IMR-90 (cell line): ENCODE data around the gene WDR27. TPM values are rescaled to one million over a fixed set of nuclear protein-coding genes. Genes with fewer than 3 reads are reported as not detected.

Experiments
- ATAC-seq: fragments of 200-7000 bp; cut with Tn5 transposase; 2 replicates; pipeline ENCODE4 v1.9.1; 2020; ENCODE audit warnings: low read depth, mild to moderate bottlenecking, moderate library complexity
- BruUV-seq: library from RNA; stranded (reverse); fragments of 400-500 nt; replicated peaks from 2 replicates; lab custom pipeline; 2021; lab: Mats Ljungman, UMichigan
- CTCF ChIA-PET: fragments of 300-600 bp; formaldehyde crosslinking; extraction: SDS; loops from one replicate; lab custom pipeline; 2021; ENCODE audit warnings: antibody characterized with exemption; lab: Yijun Ruan, JAX
- POLR2A ChIA-PET: fragments of 300-600 bp; sonication (Branson Sonifier 250); formaldehyde crosslinking; loops from one replicate; lab custom pipeline; 2022; ENCODE audit warnings: antibody characterized with exemption; ENCODE audit not compliant: unreplicated experiment; lab: Charles Lee
- DNase-seq: peaks from one replicate; pipeline ENCODE4 v3.0.0; 2013
- H2AFZ ChIP-seq: replicated peaks from 2 replicates; pipeline ENCODE3; 2013; ENCODE audit warnings: low read length, mild to moderate bottlenecking; ENCODE audit not compliant: poor library complexity
- H2AK5ac ChIP-seq: 2 replicates; pipeline ENCODE4 v1.6.1; 2013; ENCODE audit warnings: low read depth, low read length, inconsistent platforms
- H2AK9ac ChIP-seq: replicated peaks from 2 replicates; pipeline ENCODE3; 2013; ENCODE audit warnings: mild to moderate bottlenecking, low read depth, low read length, moderate library complexity; ENCODE audit not compliant: poor library complexity
- H2BK120ac ChIP-seq: 2 replicates; pipeline ENCODE4 v1.6.1; 2013; ENCODE audit warnings: low read depth, low read length, inconsistent platforms
- H2BK15ac ChIP-seq: 3 replicates; pipeline ENCODE4 v1.6.1; 2013; ENCODE audit warnings: low read depth, low read length, inconsistent platforms
- H2BK20ac ChIP-seq: 2 replicates; pipeline ENCODE4 v1.6.1; 2013; ENCODE audit warnings: low read depth, mild to moderate bottlenecking, inconsistent platforms, low read length, moderate library complexity
- H2BK5ac ChIP-seq: 2 replicates; pipeline ENCODE4 v1.6.1; 2013; ENCODE audit warnings: mild to moderate bottlenecking, low read depth, low read length, inconsistent platforms; ENCODE audit not compliant: poor library complexity, severe bottlenecking
- H3K14ac ChIP-seq: replicated peaks from 2 replicates; pipeline ENCODE4 v1.6.1; 2013; ENCODE audit warnings: low read depth, low read length, inconsistent platforms
- H3K18ac ChIP-seq: 2 replicates; pipeline ENCODE4 v1.6.1; 2013; ENCODE audit warnings: low read depth, low read length, control low read depth
- H3K23ac ChIP-seq: 2 replicates; pipeline ENCODE4 v1.6.1; 2013; ENCODE audit warnings: low read depth, low read length, inconsistent platforms
- H3K27ac ChIP-seq: 2 replicates; pipeline ENCODE4 v1.5.1; 2013; ENCODE audit warnings: mild to moderate bottlenecking, control low read depth, low read length; ENCODE audit not compliant: insufficient read depth
- H3K27me3 ChIP-seq: 2 replicates; pipeline ENCODE4 v1.6.1; 2013; ENCODE audit warnings: low read length; ENCODE audit not compliant: control insufficient read depth, insufficient read depth
- H3K36me3 ChIP-seq: 2 replicates; pipeline ENCODE4 v1.6.1; 2013; ENCODE audit warnings: low read length, mixed read lengths; ENCODE audit not compliant: control insufficient read depth, insufficient read depth
- H3K4ac ChIP-seq: 2 replicates; pipeline ENCODE4 v1.6.1; 2013; ENCODE audit warnings: low read depth, low read length, inconsistent platforms
- H3K4me1 ChIP-seq: 2 replicates; pipeline ENCODE4 v1.6.1; 2013; ENCODE audit warnings: low read length, mixed read lengths; ENCODE audit not compliant: control insufficient read depth, insufficient read depth
- H3K4me2 ChIP-seq: 2 replicates; pipeline ENCODE4 v1.6.1; 2013; ENCODE audit warnings: low read depth, mild to moderate bottlenecking, control low read depth, low read length, moderate library complexity
- H3K4me3 ChIP-seq: 2 replicates; pipeline ENCODE4 v1.5.1; 2013; ENCODE audit warnings: low read depth, mild to moderate bottlenecking, control low read depth, low read length, moderate library complexity; ENCODE audit not compliant: insufficient read depth
- H3K56ac ChIP-seq: 2 replicates; pipeline ENCODE4 v1.6.1; 2013; ENCODE audit warnings: low read length, inconsistent platforms; ENCODE audit not compliant: insufficient read depth; ENCODE audit errors: extremely low read depth
- H3K79me1 ChIP-seq, 2 experiments: 2 replicates each; pipeline ENCODE4 v1.6.1; 2013; ENCODE audit warnings: low read length in 2 of 2, inconsistent platforms in 1 of 2, low read depth in 1 of 2
- H3K9ac ChIP-seq: 2 replicates; pipeline ENCODE4 v1.6.1; 2013; ENCODE audit warnings: low read depth, low read length, control low read depth
- H3K9me1 ChIP-seq: 2 replicates; pipeline ENCODE4 v1.6.1; 2013; ENCODE audit warnings: low read length, inconsistent platforms; ENCODE audit not compliant: insufficient read depth
- H3K9me3 ChIP-seq: 2 replicates; pipeline ENCODE4 v1.6.1; 2013; ENCODE audit warnings: low read length; ENCODE audit not compliant: control insufficient read depth, insufficient read depth
- H4K20me1 ChIP-seq: 2 replicates; pipeline ENCODE4 v1.6.1; 2013; ENCODE audit warnings: low read length, inconsistent platforms; ENCODE audit not compliant: insufficient read depth
- H4K5ac ChIP-seq: 2 replicates; pipeline ENCODE4 v1.6.1; 2013; ENCODE audit warnings: mild to moderate bottlenecking, low read depth, low read length, control low read depth
- H4K8ac ChIP-seq, 2 experiments: 2 replicates each; pipeline ENCODE4 v1.6.1; 2013; ENCODE audit warnings: low read depth in 2 of 2, low read length in 2 of 2, control low read depth in 1 of 2, inconsistent platforms in 1 of 2
- H4K91ac ChIP-seq: 2 replicates; pipeline ENCODE4 v1.6.1; 2013; ENCODE audit warnings: low read depth, low read length, inconsistent platforms; ENCODE audit not compliant: insufficient read depth
- BHLHE40 ChIP-seq: fragments of 150-350 bp; IDR thresholded peaks from 2 replicates; pipeline ENCODE4 v1.6.1; 2016; ENCODE audit warnings: mild to moderate bottlenecking, low read depth, low read length
- CEBPB ChIP-seq: IDR thresholded peaks from 2 replicates; pipeline ENCODE4 v1.6.1; 2012; ENCODE audit warnings: low read depth, low read length, improper control_type of control experiment
- CHD1 ChIP-seq: IDR thresholded peaks from 2 replicates; pipeline ENCODE4 v1.6.1; 2012; ENCODE audit warnings: low read depth, low read length, improper control_type of control experiment
- FOS ChIP-seq: fragments of 150-350 bp; IDR thresholded peaks from 2 replicates; pipeline ENCODE4 v1.6.1; 2016; ENCODE audit warnings: low read depth, low read length
- MAFK ChIP-seq: IDR thresholded peaks from 2 replicates; pipeline ENCODE4 v1.6.1; 2012; ENCODE audit warnings: low read depth, low read length, improper control_type of control experiment
- MAZ ChIP-seq: IDR thresholded peaks from 2 replicates; pipeline ENCODE4 v1.6.1; 2012; ENCODE audit warnings: low read depth, mild to moderate bottlenecking, low read length, improper control_type of control experiment, moderate library complexity, borderline replicate concordance
- MXI1 ChIP-seq: IDR thresholded peaks from 2 replicates; pipeline ENCODE4 v1.6.1; 2012; ENCODE audit warnings: low read depth, mild to moderate bottlenecking, low read length, moderate library complexity, borderline replicate concordance
- RAD21 ChIP-seq: IDR thresholded peaks from 2 replicates; pipeline ENCODE4 v1.6.1; 2012; ENCODE audit warnings: low read length, improper control_type of control experiment
- RCOR1 ChIP-seq: IDR thresholded peaks from 2 replicates; pipeline ENCODE4 v1.6.1; 2012; ENCODE audit warnings: mild to moderate bottlenecking, low read length, improper control_type of control experiment; ENCODE audit not compliant: insufficient replicate concordance
- RFX5 ChIP-seq: IDR thresholded peaks from 2 replicates; pipeline ENCODE4 v1.8.0; 2012; ENCODE audit warnings: low read depth, mild to moderate bottlenecking, low read length, moderate library complexity
- SMC3 ChIP-seq: fragments of 150-350 bp; IDR thresholded peaks from 2 replicates; pipeline ENCODE4 v1.6.1; 2016; ENCODE audit warnings: low read depth, mild to moderate bottlenecking, antibody characterized with exemption, low read length, moderate library complexity
- WGBS, 2 experiments: methylation state at CpG; one replicate each; pipeline versions ENCODE4 v1.1.5 to v1.1.7; 2013; ENCODE audit warnings: missing lambda C conversion rate in 2 of 2; ENCODE audit not compliant: insufficient read length in 1 of 2; ENCODE audit errors: extremely low coverage in 2 of 2; 5-methylcytosine and 5-hydroxymethylcytosine counted together
- dilution Hi-C: fragments of 300-500 bp; cut with HindIII; formaldehyde crosslinking; loops from one replicate; pipeline ENCODE4 v1.14.3; 2018; ENCODE audit warnings: low sequenced_read_pairs; ENCODE audit not compliant: unreplicated experiment
- in situ Hi-C: fragments of 300-500 bp; cut with MboI; formaldehyde crosslinking; loops from 3 replicates; pipeline ENCODE4 v1.14.3; 2019; ENCODE audit warnings: low sequenced_read_pairs, inconsistent platforms, mixed read lengths
- intact Hi-C: fragments of 100-400 bp; cut with micrococcal nuclease; formaldehyde crosslinking; loops from 2 replicates; pipeline ENCODE4 v1.10.0; 2022
- polyA plus RNA-seq, 3 experiments: library from polyadenylated mRNA; depleted of rRNA; stranded (reverse); fragments of >200 nt; gene quantifications; 2 replicates each; pipeline ENCODE4 v1.2.3, GENCODE V29; 2012; ENCODE audit warnings: low replicate concordance in 1 of 3
- total RNA-seq: library from RNA; depleted of rRNA; stranded (reverse); fragments of >200 nt; gene quantifications from 2 replicates; pipeline ENCODE4 v1.2.3, GENCODE V29; 2012
- TF ChIP-seq, protein P1 (sequence below): fragments of 150-350 bp; IDR thresholded peaks from 2 replicates; pipeline ENCODE4 v1.6.1; 2016; ENCODE audit warnings: low read depth, mild to moderate bottlenecking, low read length, moderate library complexity, borderline replicate concordance
- TF ChIP-seq, protein P2 (sequence below): conservative IDR thresholded peaks from 2 replicates; pipeline ENCODE4 v1.5.1; 2012; ENCODE audit warnings: mild to moderate bottlenecking, low read depth, low read length, improper control_type of control experiment

Gene WDR27
- total and polyA plus RNA-seq, 2 of the 4 experiments (the other 2 are of a cell fraction), result 7.0 to 18.5 TPM

DNA sequence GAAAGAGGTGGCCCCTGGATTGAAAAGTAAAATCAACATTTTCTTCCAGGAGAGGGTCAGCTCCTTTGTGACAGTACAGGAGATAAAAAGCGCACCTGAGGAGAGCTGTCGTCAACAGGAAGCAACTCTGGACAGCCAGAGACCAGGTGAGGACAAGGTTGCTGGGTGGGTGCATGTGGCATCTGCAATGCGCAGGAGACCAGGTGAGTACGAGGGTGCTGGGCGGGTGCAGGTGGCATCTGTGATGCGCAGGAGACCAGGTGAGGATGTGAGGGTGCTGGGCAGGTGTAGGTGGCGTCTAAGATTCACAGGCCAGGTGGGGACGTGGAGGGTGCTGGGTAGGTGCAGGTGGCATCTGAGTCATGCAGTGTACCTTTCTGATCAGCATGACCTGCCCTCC, 38.4 kb downstream of the WDR27 start:
- Histone ChIP-seq H2AK5ac (no peak overlapping the region), H3K9me1 (peaks cover 2% of the 10 kb centered on the region; the same call in 1 of the 2 replicates), H3K23ac (no peak overlapping the region), H3K4me3 (no peak overlapping the region), H3K4ac (no peak overlapping the region), H3K27me3 (no peaks in the 10 kb centered on the region), H4K8ac (no peak overlapping the region), H3K56ac (no peak overlapping the region), H2AFZ (no peak overlapping the region), H4K91ac (no peak overlapping the region), H3K9me3 (no peaks in the 10 kb centered on the region), H3K79me1 (no peaks in the 10 kb centered on the region), H2BK20ac (no peak overlapping the region), H3K36me3 (peaks cover 52% of the 10 kb centered on the region), H3K18ac (no peak overlapping the region), H3K4me2 (no peak overlapping the region), H3K9ac (no peak overlapping the region), H3K27ac (no peak overlapping the region), H4K5ac (no peak overlapping the region), H3K14ac (no peak overlapping the region), H2AK9ac (no peak overlapping the region), H2BK5ac (no peak overlapping the region), H3K4me1 (no peaks in the 10 kb centered on the region), H2BK120ac (no peak overlapping the region), H2BK15ac (no peak overlapping the region), H4K20me1 (no peaks in the 10 kb centered on the region)
- in situ Hi-C loops, result no loop called here
- no peak for ATAC-seq
- POLR2A ChIA-PET, result no interaction called here
- dilution Hi-C loops, result no loop called here
- intact Hi-C loops, result no loop called here
- DNase-seq, result no peak
- CTCF ChIA-PET, result no interaction called here
- no peak for TF ChIP-seq MXI1
- no peak for TF ChIP-seq BHLHE40
- no peak for TF ChIP-seq CEBPB
- TF ChIP-seq, protein P1, sequence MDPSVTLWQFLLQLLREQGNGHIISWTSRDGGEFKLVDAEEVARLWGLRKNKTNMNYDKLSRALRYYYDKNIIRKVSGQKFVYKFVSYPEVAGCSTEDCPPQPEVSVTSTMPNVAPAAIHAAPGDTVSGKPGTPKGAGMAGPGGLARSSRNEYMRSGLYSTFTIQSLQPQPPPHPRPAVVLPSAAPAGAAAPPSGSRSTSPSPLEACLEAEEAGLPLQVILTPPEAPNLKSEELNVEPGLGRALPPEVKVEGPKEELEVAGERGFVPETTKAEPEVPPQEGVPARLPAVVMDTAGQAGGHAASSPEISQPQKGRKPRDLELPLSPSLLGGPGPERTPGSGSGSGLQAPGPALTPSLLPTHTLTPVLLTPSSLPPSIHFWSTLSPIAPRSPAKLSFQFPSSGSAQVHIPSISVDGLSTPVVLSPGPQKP, result no peak
- no peak for TF ChIP-seq MAFK
- TF ChIP-seq, protein P2, sequence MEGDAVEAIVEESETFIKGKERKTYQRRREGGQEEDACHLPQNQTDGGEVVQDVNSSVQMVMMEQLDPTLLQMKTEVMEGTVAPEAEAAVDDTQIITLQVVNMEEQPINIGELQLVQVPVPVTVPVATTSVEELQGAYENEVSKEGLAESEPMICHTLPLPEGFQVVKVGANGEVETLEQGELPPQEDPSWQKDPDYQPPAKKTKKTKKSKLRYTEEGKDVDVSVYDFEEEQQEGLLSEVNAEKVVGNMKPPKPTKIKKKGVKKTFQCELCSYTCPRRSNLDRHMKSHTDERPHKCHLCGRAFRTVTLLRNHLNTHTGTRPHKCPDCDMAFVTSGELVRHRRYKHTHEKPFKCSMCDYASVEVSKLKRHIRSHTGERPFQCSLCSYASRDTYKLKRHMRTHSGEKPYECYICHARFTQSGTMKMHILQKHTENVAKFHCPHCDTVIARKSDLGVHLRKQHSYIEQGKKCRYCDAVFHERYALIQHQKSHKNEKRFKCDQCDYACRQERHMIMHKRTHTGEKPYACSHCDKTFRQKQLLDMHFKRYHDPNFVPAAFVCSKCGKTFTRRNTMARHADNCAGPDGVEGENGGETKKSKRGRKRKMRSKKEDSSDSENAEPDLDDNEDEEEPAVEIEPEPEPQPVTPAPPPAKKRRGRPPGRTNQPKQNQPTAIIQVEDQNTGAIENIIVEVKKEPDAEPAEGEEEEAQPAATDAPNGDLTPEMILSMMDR, result no peak
- no peak for TF ChIP-seq RFX5
- TF ChIP-seq FOS, result no peak
- TF ChIP-seq MAZ, result no peak
- no peak for TF ChIP-seq CHD1
- TF ChIP-seq SMC3, result no peak
- TF ChIP-seq RCOR1, result no peak
- TF ChIP-seq RAD21, result no peak
- 100% methylated on average over 2 of the region's 8 CpGs; no CpG with 5 or more reads in 1 of the 2 experiments for WGBS, 2 experiments
- BruUV-seq, result no TSS peak
